Measurements from ENCODE around the gene FZD10. TPM values are rescaled to one million over a fixed set of nuclear protein-coding genes. Genes with fewer than 3 reads are reported as not detected.

Gene FZD10
- total and polyA plus RNA-seq, 12 donors, result 0.07 to 0.44 (median 0.14) TPM; not detected in 3

DNA sequence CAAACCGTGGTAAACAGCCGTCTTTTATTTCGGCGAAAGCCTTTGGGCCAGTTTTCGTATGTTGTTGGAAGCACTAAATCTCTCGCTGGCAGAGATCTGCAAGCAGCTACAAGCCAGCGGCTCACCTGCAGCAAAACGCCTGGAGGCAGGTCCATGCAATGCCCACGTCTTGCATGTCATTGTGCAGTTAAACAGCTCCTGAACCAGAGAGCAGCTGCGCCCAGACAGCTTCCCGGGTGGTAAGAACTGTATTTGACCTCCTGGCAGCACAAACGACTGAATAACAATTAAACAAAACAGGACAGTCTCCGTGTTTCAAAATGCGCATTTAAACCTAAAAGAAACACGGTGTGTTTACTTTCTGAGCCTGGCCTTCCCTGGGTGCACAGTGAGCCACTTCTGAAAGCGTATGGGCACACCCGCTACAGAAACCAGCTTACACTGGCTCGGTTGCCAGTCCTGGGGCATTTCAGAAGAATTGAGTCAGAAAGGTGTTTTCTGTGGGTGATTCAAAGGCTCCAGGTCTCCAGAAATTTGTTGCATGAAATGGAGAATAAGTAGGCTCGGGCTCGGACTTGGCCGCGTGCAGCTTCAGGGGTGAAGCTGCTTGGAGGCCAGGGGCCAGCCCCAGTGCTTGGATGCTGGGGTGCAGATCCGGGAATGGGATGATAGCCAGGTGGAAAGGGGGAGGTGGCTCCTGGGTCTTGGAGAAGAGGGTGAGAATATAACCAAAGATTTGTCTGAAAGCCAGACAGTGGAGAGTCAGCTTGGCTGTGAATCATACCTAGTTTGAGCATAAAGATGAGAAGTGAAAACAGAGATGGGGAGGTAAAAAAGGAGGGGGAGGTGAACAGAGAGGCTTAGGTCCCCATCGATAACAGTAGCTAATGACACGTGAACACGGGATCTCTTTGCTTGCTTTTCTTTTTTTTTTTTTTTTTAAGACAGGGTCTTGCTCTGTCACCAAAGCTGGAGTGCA, 24.9 kb upstream of the FZD10 start:
- Histone ChIP-seq H3K27ac (no peak overlapping the region), H3K4me1 (replicated peaks in 1 of 2) (no peaks in the 10 kb centered on the region), H3K36me3 (replicated peaks in 1 of 2) (no peaks in the 10 kb centered on the region), H3K27me3 (peaks cover 3% of the 10 kb centered on the region), H3K4me3 (no peak overlapping the region), H3K9me3 (replicated peaks in 1 of 3) (no peaks in the 10 kb centered on the region)
- 61 to 69% (median 65%) methylated on average over 26 of the region's 26 CpGs for WGBS, 4 donors
- intact Hi-C loops (cut with DNase I), result no loop called here
- DNase-seq, result no peak
- TF ChIP-seq, protein P1, sequence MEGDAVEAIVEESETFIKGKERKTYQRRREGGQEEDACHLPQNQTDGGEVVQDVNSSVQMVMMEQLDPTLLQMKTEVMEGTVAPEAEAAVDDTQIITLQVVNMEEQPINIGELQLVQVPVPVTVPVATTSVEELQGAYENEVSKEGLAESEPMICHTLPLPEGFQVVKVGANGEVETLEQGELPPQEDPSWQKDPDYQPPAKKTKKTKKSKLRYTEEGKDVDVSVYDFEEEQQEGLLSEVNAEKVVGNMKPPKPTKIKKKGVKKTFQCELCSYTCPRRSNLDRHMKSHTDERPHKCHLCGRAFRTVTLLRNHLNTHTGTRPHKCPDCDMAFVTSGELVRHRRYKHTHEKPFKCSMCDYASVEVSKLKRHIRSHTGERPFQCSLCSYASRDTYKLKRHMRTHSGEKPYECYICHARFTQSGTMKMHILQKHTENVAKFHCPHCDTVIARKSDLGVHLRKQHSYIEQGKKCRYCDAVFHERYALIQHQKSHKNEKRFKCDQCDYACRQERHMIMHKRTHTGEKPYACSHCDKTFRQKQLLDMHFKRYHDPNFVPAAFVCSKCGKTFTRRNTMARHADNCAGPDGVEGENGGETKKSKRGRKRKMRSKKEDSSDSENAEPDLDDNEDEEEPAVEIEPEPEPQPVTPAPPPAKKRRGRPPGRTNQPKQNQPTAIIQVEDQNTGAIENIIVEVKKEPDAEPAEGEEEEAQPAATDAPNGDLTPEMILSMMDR (IDR thresholded peaks at IDR 0.05), result no peak
- TF ChIP-seq POLR2A (IDR thresholded peaks at IDR 0.05), result no peak

DNA sequence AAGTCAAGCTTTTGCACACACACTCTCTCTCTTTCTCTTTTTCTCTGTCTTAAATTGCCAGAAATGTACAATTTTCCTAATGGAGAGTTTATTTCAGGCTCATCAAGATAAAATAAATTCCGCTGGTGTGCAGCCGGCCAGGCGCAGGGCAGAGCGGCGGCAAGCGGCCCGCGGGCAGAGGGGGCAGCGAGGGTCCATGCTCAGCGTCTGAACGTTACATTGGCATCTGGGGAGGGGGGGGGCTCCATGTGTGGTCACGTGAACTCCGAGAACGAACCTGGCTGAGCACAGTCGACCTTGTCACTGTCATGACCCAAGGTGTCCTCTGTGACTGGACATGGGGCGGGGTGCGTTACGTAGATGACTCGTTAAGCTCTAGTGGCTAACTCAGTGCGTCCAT, 23.8 kb upstream of the FZD10 start:
- H3K27ac ChIP-seq, result no peak overlapping the region
- TF ChIP-seq, protein P1 (IDR thresholded peaks at IDR 0.05), result no peak
- no peak for TF ChIP-seq POLR2A (IDR thresholded peaks at IDR 0.05)
- no peak overlapping the region for H3K4me3 ChIP-seq
- intact Hi-C loops (cut with DNase I), result no loop called here
- 80 to 89% (median 83%) methylated on average over 16 to 20 of the region's 20 CpGs for WGBS, 4 donors
- H3K9me3 ChIP-seq (replicated peaks in 1 of 3), result no peaks in the 10 kb centered on the region
- no peaks in the 10 kb centered on the region for H3K36me3 ChIP-seq (replicated peaks in 1 of 2)
- H3K4me1 ChIP-seq (replicated peaks in 1 of 2), result no peaks in the 10 kb centered on the region
- no peak for DNase-seq
- H3K27me3 ChIP-seq, result peaks cover 3% of the 10 kb centered on the region

DNA sequence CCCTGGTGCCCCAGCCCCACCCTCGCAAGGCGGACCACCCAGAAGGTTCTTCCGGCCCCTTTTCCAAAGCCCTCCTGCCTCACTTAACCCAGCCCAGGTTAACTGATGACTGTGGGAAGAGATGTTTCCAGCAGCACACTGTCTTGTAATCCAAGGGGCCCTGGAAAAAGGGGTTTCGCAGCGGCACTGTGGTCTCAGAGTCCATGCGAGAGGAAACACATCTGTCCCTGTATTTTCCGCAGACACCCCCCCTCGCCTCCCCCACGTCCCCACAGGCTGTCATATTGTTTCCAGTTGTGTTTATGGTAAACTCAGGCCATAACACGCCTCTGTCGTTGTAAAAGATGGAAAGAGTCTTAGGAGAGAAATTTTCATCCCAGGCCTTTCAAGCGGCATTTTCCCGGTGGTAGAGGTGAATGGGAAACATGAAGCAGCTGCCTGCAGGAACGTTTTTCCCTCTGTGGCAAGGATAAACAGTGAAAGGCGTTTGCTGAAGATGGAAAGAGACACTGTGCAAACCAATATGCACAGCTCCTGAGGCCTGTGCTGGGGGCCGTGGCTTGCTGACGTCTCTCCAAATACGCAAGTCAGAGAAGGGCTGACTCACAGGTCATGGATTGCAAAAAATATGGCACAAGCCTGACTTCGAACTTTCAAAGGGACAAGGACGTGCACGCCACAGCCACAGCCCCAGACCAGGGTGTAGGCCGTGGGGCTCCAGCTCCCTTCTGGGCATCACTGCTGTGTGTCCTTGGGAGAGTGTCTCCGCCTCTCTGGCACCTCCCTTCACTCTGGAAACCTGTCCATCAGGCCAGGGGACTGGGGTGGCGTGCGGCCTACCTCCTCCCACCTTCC, 22.5 kb upstream of the FZD10 start:
- intact Hi-C loops (cut with DNase I), result no loop called here
- Histone ChIP-seq H3K27ac (peak overlapping the region in 1 of 5 donors; percentile 20), H3K4me1 (replicated peaks in 1 of 2) (no peaks in the 10 kb centered on the region), H3K27me3 (peaks cover 3% of the 10 kb centered on the region), H3K4me3 (no peak overlapping the region), H3K36me3 (replicated peaks in 1 of 2) (no peaks in the 10 kb centered on the region), H3K9me3 (replicated peaks in 1 of 3) (no peaks in the 10 kb centered on the region)
- TF ChIP-seq, protein P1 (IDR thresholded peaks at IDR 0.05), result no peak
- no peak for TF ChIP-seq POLR2A (IDR thresholded peaks at IDR 0.05)
- 68 to 77% (median 72%) methylated on average over 21 to 25 of the region's 25 CpGs for WGBS, 4 donors
- peak in 2 of 7 donors; percentile 51 to 56 for DNase-seq

DNA sequence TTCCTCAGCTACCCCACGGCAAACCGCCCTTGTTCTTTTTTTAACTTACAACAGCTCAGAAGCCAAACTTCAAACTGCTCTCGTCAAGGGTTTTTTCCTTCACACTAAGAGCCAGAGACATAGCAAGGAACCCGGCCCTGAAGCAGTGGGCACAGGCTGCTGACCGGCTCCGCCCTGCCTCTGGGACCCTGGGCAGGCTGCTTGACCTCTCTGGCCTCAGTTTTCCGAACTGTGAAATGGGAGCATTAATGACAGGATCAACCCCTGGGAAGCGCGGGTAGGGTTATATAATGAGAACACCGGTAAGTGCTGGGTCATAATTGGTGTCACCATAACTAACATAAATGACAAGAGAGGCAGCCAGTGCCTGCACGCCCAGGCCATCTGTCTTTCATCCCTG, 21.2 kb upstream of the FZD10 start:
- Histone ChIP-seq H3K9me3 (replicated peaks in 1 of 3) (no peaks in the 10 kb centered on the region), H3K36me3 (replicated peaks in 1 of 2) (no peaks in the 10 kb centered on the region), H3K27ac (no peak overlapping the region), H3K4me3 (no peak overlapping the region), H3K27me3 (peaks cover 6% of the 10 kb centered on the region), H3K4me1 (replicated peaks in 1 of 2) (no peaks in the 10 kb centered on the region)
- TF ChIP-seq, protein P1 (IDR thresholded peaks at IDR 0.05), result no peak
- TF ChIP-seq POLR2A (IDR thresholded peaks at IDR 0.05), result no peak
- 73 to 79% (median 76%) methylated on average over 11 of the region's 11 CpGs for WGBS, 4 donors
- DNase-seq, result no peak
- intact Hi-C loops (cut with DNase I), result no loop called here

Data from adrenal gland (tissue), 12 donors.